Mammary epithelial cell (primary cell): ENCODE results near the gene IRF2.

Experiments
- EZH2 ChIP-seq: IDR thresholded peaks from 2 replicates; pipeline ENCODE4 v1.6.1; 2012; ENCODE audit warnings: low read length, inconsistent platforms, borderline replicate concordance
- TF ChIP-seq, protein P1 (sequence below), 2 donors: IDR thresholded peaks in 1 of 2; conservative IDR thresholded peaks in 1 of 2; 2 replicates each; pipeline ENCODE4 v1.5.1; 2011 to 2012; ENCODE audit warnings: inconsistent platforms in 2 of 2, low read length in 2 of 2, mild to moderate bottlenecking in 2 of 2, control low read depth in 1 of 2, low read depth in 1 of 2; ENCODE audit not compliant: insufficient read depth in 1 of 2; ENCODE audit errors: extremely low read depth in 1 of 2

DNA sequence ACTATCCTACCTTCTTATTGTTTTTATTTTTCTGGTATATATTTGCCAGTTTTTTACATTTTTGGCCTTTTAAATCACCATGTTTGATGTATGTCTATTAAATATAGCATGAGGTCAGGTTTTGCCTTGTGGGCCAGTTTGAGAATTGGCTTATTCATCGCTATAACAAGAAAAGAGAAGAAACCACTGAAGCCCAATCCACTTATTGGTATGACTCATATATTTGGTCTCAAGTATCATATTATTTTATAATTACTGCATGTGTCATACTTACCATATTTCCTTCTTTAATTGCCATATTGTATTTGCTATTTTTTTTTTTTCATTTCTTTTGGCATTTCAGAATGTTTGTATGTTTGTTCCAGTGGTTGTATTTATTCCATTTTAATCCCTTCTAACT, 99.3 kb downstream of the IRF2 start:
- TF ChIP-seq, protein P1, sequence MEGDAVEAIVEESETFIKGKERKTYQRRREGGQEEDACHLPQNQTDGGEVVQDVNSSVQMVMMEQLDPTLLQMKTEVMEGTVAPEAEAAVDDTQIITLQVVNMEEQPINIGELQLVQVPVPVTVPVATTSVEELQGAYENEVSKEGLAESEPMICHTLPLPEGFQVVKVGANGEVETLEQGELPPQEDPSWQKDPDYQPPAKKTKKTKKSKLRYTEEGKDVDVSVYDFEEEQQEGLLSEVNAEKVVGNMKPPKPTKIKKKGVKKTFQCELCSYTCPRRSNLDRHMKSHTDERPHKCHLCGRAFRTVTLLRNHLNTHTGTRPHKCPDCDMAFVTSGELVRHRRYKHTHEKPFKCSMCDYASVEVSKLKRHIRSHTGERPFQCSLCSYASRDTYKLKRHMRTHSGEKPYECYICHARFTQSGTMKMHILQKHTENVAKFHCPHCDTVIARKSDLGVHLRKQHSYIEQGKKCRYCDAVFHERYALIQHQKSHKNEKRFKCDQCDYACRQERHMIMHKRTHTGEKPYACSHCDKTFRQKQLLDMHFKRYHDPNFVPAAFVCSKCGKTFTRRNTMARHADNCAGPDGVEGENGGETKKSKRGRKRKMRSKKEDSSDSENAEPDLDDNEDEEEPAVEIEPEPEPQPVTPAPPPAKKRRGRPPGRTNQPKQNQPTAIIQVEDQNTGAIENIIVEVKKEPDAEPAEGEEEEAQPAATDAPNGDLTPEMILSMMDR (conservative IDR thresholded peaks at IDR 0.05 in 1 of 2, IDR thresholded peaks at IDR 0.05 in 1 of 2; ENCODE audit: extremely low read depth in 1 of 2, insufficient read depth in 1 of 2, low read depth in 1 of 2, low read length in 2 of 2), result no peak
- no peak for TF ChIP-seq EZH2
